Keratinocyte (primary cell): Measurements from ENCODE around the gene KCNJ15. TPM values are rescaled to one million over a fixed set of nuclear protein-coding genes. Genes with fewer than 3 reads are reported as not detected.

ENCODE experiments used
- DNase-seq: peaks from one replicate; pipeline ENCODE4 v3.0.0-alpha.2; 2011; ENCODE audit warnings: low read depth, missing footprints, low spot score
- FAIRE-seq: peaks from 2 replicates; lab custom pipeline; 2011; peaks lifted over from hg19 to GRCh38; lab: Jason Lieb, UNC
- H2AFZ ChIP-seq: 2 replicates; pipeline ENCODE4 v1.6.0; 2012; ENCODE audit warnings: low read length, control low read depth, inconsistent platforms; ENCODE audit not compliant: control insufficient read depth
- H3K27ac ChIP-seq: 2 replicates; pipeline ENCODE4 v1.5.1; 2011; ENCODE audit warnings: low read length; ENCODE audit not compliant: control insufficient read depth, insufficient read depth
- H3K27me3 ChIP-seq: 3 replicates; pipeline ENCODE4 v1.6.0; 2011; ENCODE audit warnings: low read length; ENCODE audit not compliant: control insufficient read depth, insufficient read depth; ENCODE audit errors: extremely low read depth
- H3K36me3 ChIP-seq, 2 experiments: 2 replicates in 1 of 2; 3 replicates in 1 of 2; pipeline ENCODE4 v1.5.1; 2011; ENCODE audit warnings: low read length in 2 of 2, mild to moderate bottlenecking in 1 of 2; ENCODE audit not compliant: control insufficient read depth in 2 of 2, insufficient read depth in 2 of 2; ENCODE audit errors: extremely low read depth in 1 of 2
- H3K4me1 ChIP-seq: 3 replicates; pipeline ENCODE4 v1.5.1; 2011; ENCODE audit warnings: low read length; ENCODE audit not compliant: control insufficient read depth, insufficient read depth; ENCODE audit errors: extremely low read depth
- H3K4me2 ChIP-seq: 3 replicates; pipeline ENCODE4 v1.6.0; 2011; ENCODE audit warnings: low read depth, low read length; ENCODE audit not compliant: control insufficient read depth, insufficient read depth; ENCODE audit errors: extremely low read depth
- H3K4me3 ChIP-seq, 3 experiments: fragments of 200-600 bp in 1 of 3; sonication (generic) in 1 of 3; 2 replicates in 2 of 3; 3 replicates in 1 of 3; pipeline ENCODE4 v1.5.1; 2011 to 2016; ENCODE audit warnings: low read length in 3 of 3, mild to moderate bottlenecking in 3 of 3, control low read depth in 2 of 3, inconsistent platforms in 1 of 3, low read depth in 1 of 3, mixed read lengths in 1 of 3, mixed run types in 1 of 3, moderate library complexity in 1 of 3; ENCODE audit not compliant: control insufficient read depth in 2 of 3, insufficient read depth in 2 of 3; ENCODE audit errors: extremely low read depth in 1 of 3
- H3K79me2 ChIP-seq: 2 replicates; pipeline ENCODE4 v1.6.0; 2012; ENCODE audit warnings: low read length; ENCODE audit not compliant: control insufficient read depth, insufficient read depth
- H3K9ac ChIP-seq: 3 replicates; pipeline ENCODE4 v1.6.0; 2011; ENCODE audit warnings: low read length; ENCODE audit not compliant: control insufficient read depth, insufficient read depth; ENCODE audit errors: extremely low read depth
- H3K9me1 ChIP-seq: 3 replicates; pipeline ENCODE4 v1.6.0; 2011; ENCODE audit warnings: low read length; ENCODE audit not compliant: control insufficient read depth, insufficient read depth; ENCODE audit errors: extremely low read depth
- H3K9me3 ChIP-seq: 2 replicates; pipeline ENCODE4 v1.5.1; 2012; ENCODE audit warnings: low read depth, low read length; ENCODE audit not compliant: control insufficient read depth
- H4K20me1 ChIP-seq: 3 replicates; pipeline ENCODE4 v1.6.0; 2011; ENCODE audit warnings: low read length; ENCODE audit not compliant: control insufficient read depth, insufficient read depth; ENCODE audit errors: extremely low read depth
- EZH2 ChIP-seq: IDR thresholded peaks from one replicate; pipeline ENCODE4 v1.6.1; 2012; ENCODE audit warnings: inconsistent platforms, mild to moderate bottlenecking, low read length, moderate library complexity
- dilution Hi-C: fragments of 300-500 bp; cut with MboI; formaldehyde crosslinking; loops from one replicate; pipeline ENCODE4 v1.7.0; 2020; ENCODE audit warnings: low sequenced_read_pairs; ENCODE audit not compliant: extremely low pct_ligation_motif_present
- polyA plus RNA-seq, 5 experiments: library from polyadenylated mRNA; depleted of rRNA in 3 of 5; stranded (reverse) in 3 of 5; stranded (forward) in 1 of 5; unstranded in 1 of 5; fragments of >200 nt; gene quantifications; 1 replicate in 1 of 5; 2 replicates in 3 of 5; 3 replicates in 1 of 5; pipeline versions ENCODE4 v1.2.1 to v1.2.3, GENCODE V29; 2011 to 2012; ENCODE audit warnings: missing spikeins in 2 of 5, low read depth in 1 of 5, low replicate concordance in 1 of 5
- TF ChIP-seq, protein P1 (sequence below), 3 experiments: IDR thresholded peaks in 1 of 3; conservative IDR thresholded peaks in 1 of 3; optimal IDR thresholded peaks in 1 of 3; 2 replicates in 2 of 3; 3 replicates in 1 of 3; pipeline versions ENCODE3 to v1.5.1; 2011; ENCODE audit warnings: low read length in 3 of 3, mild to moderate bottlenecking in 3 of 3, moderate library complexity in 2 of 3, control low read depth in 1 of 3, inconsistent platforms in 1 of 3; ENCODE audit not compliant: insufficient read depth in 2 of 3; ENCODE audit errors: extremely low read depth in 1 of 3

The KCNJ15 gene
- polyA plus RNA-seq, 1 donor (not counting 4 experiments of a cell fraction or from before 2014, with no cell fraction given): 76.3 TPM

GRCh38 chr21:38311765-38312164 lies 55.0 kb downstream of the KCNJ15 start:
- FAIRE-seq: no peak

GRCh38 chr21:38312822-38313221 lies 56.0 kb downstream of the KCNJ15 start:
- H3K9ac ChIP-seq: no peak overlapping the region
- H3K4me3 ChIP-seq: no peak overlapping the region
- H3K4me1 ChIP-seq: no peaks in the 10 kb centered on the region
- H4K20me1 ChIP-seq: no peaks in the 10 kb centered on the region
- H3K27me3 ChIP-seq: no peaks in the 10 kb centered on the region
- dilution Hi-C loops: no loop called here
- TF ChIP-seq EZH2: no peak
- TF ChIP-seq, protein P1, sequence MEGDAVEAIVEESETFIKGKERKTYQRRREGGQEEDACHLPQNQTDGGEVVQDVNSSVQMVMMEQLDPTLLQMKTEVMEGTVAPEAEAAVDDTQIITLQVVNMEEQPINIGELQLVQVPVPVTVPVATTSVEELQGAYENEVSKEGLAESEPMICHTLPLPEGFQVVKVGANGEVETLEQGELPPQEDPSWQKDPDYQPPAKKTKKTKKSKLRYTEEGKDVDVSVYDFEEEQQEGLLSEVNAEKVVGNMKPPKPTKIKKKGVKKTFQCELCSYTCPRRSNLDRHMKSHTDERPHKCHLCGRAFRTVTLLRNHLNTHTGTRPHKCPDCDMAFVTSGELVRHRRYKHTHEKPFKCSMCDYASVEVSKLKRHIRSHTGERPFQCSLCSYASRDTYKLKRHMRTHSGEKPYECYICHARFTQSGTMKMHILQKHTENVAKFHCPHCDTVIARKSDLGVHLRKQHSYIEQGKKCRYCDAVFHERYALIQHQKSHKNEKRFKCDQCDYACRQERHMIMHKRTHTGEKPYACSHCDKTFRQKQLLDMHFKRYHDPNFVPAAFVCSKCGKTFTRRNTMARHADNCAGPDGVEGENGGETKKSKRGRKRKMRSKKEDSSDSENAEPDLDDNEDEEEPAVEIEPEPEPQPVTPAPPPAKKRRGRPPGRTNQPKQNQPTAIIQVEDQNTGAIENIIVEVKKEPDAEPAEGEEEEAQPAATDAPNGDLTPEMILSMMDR (optimal IDR thresholded peaks at IDR 0.05 in 1 of 3, IDR thresholded peaks at IDR 0.05 in 1 of 3, conservative IDR thresholded peaks at IDR 0.05 in 1 of 3; ENCODE audit: extremely low read depth in 1 of 3, insufficient read depth in 2 of 3, low read length in 3 of 3): no peak
- no peak overlapping the region for H3K27ac ChIP-seq
- no peak overlapping the region for H3K4me2 ChIP-seq
- no peak overlapping the region for H2AFZ ChIP-seq
- no peaks in the 10 kb centered on the region for H3K9me1 ChIP-seq
- H3K9me3 ChIP-seq: no peaks in the 10 kb centered on the region
- no peaks in the 10 kb centered on the region for H3K36me3 ChIP-seq
- DNase-seq (no peak), FAIRE-seq (no peak)
- no peaks in the 10 kb centered on the region for H3K79me2 ChIP-seq

More at GRCh38 chr21:38311765-38312164, 55.0 kb downstream of the KCNJ15 start:
- Histone ChIP-seq H2AFZ (no peak overlapping the region), H3K4me1 (peaks cover 2% of the 10 kb centered on the region), H3K9ac (no peak overlapping the region), H3K27ac (no peak overlapping the region), H3K4me2 (no peak overlapping the region), H3K36me3 (no peaks in the 10 kb centered on the region), H3K79me2 (no peaks in the 10 kb centered on the region), H3K27me3 (no peaks in the 10 kb centered on the region), H4K20me1 (no peaks in the 10 kb centered on the region), H3K9me3 (no peaks in the 10 kb centered on the region), H3K4me3 (no peak overlapping the region), H3K9me1 (no peaks in the 10 kb centered on the region)
- DNase-seq: no peak
- TF ChIP-seq EZH2: no peak
- TF ChIP-seq, protein P1 (optimal IDR thresholded peaks at IDR 0.05 in 1 of 3, IDR thresholded peaks at IDR 0.05 in 1 of 3, conservative IDR thresholded peaks at IDR 0.05 in 1 of 3; ENCODE audit: extremely low read depth in 1 of 3, insufficient read depth in 2 of 3, low read length in 3 of 3): no peak
- dilution Hi-C loops: no loop called here
